Stimulated activated CD4-positive, alpha-beta T cell treated with anti-CD3 and anti-CD28 coated beads, TNF-alpha, amount 100 ng/mL, for 24 hours (primary cell): ENCODE results near the gene BCAS3.

Experiments
- DNase-seq, 3 experiments: peaks; one replicate each; pipeline ENCODE4 v3.0.0-alpha.2; 2020; ENCODE audit warnings: low read depth in 3 of 3

Gene BCAS3

DNA sequence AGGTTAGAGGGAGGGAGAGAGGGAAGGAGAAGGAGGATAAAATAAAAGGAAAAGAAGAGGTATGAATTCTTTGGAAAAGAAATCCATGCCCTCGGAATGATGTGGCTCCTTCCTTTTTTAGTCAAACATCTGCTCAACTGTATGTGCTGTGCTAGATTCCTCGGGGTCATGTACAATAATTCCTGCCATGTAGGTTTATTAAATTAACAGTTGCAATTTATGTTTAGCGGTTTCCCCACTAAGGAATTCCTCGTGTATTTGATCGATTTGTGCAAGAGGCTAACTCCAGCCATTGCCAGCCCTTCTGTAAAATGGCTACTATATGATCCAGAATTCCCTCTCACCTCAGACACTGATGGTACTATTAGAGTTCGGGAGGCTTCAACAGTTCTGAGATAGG is 639.0 kb downstream of the BCAS3 start:
- no peak for DNase-seq

- DNase-seq, result no peak
Measured at GRCh38 chr17:61317779-61318178, 640.1 kb downstream of the BCAS3 start.

- DNase-seq, result no peak
Measured at GRCh38 chr17:61318684-61319098, 641.0 kb downstream of the BCAS3 start.

DNA sequence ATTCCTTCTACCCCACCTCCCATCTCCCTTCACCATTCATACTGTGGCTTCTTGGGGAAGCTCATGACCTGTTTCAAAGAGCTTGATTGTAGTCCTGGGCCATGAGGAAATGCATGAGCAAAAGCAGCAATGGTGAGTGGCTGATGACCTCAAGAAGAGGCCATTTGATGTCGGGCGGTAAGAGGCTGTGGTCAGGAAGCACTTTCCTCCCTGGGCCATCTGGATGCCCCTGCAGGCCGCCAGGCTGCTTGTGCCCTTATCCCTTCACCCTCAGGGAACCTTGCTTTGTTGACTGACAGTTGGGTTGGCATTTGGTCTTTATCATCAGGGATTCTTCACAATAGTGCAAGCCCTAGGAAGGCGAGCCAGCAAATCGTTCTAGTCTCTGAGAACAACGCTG is 643.7 kb downstream of the BCAS3 start:
- no peak for DNase-seq

DNA sequence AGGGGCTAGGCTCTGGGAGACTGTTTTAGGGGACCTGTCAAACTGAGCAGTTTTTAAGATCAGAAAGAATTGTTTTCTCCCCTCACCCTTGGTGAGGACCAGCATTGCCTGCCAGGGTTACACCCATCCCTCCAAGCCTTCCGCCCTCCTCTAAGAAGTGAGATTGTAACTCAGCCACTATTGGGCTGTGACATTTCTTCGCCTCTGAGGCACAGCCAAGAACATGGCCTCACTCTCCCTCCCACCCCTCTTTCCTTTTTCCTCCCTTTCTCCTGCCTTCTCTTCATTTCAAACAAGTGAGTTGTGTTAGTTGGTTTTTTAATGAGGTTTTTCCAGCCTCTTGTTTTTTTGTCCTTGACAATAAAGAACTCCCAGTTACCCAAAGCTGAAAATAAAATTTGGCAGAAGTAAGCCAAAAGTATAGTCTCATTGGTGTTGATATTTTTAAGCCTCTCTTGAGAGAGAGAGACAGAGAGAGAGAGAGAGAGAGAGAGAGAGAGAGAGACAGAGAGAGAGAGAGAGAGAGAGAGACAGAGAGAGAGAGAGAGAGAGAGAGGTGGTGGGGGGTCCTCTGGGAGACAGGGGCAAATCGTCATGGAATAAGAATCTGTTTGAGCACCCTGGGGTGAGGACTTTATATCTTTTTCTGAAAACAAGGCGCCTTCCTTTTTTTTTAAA is 644.8 kb downstream of the BCAS3 start:
- no peak for DNase-seq

- no peak for DNase-seq
Measured at GRCh38 chr17:61323003-61323908, 645.6 kb downstream of the BCAS3 start.

- DNase-seq, result no peak
Measured at GRCh38 chr17:61323909-61324868, 646.5 kb downstream of the BCAS3 start.

DNA sequence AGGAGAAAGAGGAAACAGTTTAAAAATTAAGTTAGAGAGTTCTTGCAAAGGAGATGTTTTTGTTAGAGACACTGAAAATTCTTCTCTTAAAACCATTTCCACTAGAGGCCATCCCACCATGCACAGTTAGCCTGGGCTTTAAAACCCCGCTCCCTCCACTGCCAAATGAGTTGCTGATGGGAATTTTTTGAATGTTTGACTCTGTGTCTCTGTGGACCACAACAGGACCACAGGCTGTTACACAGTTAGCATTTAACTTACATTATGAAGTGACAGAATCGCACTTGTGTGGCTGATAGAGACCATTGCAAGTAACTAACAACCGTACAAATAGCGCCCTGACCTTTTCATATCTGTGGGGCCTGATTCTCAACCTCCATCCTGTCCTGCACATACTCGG is 647.3 kb downstream of the BCAS3 start:
- no peak for DNase-seq

DNA sequence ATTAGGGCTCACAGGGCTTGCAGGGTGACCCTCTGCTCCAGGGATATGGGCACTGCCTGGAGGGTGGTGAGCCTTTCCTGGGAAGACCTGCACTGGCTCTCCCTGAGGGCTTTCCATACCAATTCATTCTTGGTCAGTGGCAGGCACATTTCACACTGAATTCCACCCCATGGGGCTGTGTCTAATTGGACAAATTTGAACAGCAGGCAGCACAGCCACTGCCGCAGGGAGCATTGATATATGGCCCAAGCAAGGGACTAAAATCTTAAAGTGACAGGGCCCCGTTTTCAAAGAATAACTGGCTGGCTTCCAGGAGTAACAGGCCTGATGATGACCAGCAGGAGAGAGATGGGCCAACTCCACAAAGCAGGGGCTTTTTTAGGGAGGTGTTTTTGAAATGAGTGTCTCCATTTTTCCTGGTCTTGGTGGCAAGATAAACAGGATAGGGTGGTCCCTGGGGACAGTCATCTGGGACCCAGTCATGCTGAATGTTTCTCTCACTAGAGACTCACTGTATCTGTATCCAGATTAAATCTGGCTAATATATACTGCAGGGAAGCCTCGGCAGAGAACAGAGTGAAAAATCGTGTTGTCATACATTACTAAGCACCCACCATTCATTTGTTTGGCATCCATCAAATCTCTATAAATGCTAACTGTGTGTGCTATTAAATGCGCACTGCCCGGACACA is 647.9 kb downstream of the BCAS3 start:
- DNase-seq, result no peak

GRCh38 chr17:61326330-61326729 is 648.7 kb downstream of the BCAS3 start:
- DNase-seq, result no peak

DNA sequence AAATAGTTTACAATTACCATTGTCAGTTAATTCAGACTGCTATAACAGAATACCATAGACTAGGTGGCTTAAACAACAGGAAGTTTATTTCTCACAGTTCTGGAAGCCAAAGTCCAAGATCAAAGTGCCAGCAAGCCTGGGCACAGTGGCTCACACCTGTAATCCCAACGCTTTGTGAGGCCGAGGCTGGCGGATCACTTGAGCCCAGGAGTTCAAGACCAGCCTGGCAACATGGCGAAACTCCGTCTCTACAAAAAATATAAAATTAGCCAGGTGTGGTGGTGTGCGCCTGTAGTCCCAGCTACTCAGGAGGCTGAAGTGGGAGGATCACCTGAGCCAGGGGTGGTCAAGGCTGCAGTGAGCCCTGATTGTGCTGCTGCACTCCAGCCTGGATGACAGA is 650.7 kb downstream of the BCAS3 start:
- no peak for DNase-seq

GRCh38 chr17:61330174-61331150 is 652.8 kb downstream of the BCAS3 start:
- DNase-seq, result no peak

- no peak for DNase-seq
Measured at GRCh38 chr17:61331178-61331577, 653.5 kb downstream of the BCAS3 start.

DNA sequence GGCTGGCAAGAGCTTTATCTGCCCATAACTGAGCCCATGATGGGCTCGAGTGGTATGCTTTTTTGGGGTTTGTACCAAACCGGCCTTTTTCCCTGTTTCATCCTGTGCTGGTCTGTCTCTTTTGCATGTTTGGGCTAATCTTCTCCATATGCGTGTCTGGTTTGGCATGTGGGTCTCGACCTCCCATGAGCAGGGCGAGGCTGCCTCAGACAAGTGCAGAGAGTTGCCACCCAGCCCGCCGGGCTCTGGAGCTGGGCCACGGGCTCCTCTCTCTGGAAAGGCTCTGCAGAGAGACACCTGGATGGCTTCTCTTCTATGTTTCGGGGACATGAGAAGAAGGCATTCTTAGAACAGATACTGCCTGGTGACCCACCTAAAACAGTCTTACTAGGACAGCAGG is 654.2 kb downstream of the BCAS3 start:
- no peak for DNase-seq

GRCh38 chr17:61333136-61333535 is 655.5 kb downstream of the BCAS3 start:
- DNase-seq, result no peak

DNA sequence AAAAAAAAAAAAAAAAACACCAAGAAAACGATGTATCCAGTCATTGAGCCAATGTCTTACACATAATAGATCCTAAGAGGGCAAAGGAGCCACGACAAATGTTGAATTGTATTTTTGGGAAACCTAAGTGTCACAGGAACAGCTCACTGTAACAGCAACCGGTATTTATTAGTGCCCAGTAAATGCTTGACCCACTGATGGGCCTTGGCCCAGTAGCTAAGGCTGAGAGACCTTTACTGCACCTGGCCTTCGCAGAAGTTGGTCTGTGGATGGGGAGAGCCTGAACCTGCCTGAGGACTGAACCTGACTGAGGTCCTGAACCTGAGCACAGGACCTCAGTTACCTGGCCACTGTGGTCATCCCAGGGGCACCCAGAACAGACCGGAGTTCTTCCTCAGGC is 657.0 kb downstream of the BCAS3 start:
- DNase-seq, result no peak

DNA sequence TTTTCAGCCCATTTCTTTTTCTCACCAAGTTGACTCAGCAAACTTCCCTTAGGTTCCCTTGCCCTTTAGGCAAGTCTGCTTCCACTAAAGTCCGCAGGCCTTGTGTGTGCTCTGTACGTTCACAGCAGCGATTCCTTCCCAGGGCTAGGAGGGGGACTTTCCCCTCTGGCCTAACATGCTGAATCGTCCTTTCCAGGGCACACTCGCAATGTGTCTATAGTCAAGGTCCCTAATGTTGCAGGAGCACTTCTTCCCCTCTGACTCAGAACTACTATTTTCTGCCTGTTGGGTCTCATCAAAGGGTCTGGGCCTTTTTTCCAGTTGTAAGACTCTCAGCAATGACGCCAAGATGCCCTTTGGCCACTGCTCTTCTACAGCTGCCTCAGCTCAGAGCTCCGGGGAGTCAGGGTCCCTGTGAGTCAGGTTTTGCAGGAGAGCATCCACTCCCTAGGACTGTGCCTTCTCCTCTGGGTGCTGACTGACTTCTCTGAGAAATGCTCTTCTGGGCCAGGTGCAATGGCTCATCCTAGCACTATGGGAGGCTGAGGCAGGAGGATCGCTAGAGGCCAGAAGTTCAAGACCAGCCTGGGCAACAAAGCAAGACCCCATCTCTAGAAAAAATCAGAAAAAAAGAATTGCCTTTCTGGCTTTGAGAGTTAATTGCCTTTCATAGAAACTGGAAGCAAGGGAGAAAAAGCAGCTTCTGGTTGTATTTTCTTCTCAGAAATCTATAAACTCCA is 657.6 kb downstream of the BCAS3 start:
- DNase-seq, result no peak

GRCh38 chr17:61335845-61336655 is 658.4 kb downstream of the BCAS3 start:
- DNase-seq, result no peak

DNA sequence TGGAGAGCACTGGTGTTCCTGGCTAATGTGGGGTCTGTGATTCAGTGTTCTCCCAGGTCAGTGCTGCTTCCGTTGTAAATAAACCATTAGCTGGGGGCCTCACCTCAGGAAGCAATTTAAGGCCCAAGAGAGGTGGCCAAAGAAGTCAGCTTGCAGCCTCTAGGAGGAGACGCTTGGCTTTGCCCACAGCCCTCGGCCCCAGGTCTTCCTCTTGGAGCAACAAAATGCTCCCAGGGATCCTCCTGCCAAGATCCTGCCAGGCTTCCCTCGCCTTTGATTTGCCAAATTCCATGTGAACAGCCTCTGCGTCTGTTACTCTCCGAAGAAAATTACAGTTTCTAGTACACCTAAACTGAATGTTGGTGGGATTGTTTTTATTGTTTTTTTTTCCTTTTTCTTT is 659.6 kb downstream of the BCAS3 start:
- DNase-seq, result no peak
